IgD-negative memory B cell (primary cell): ENCODE measurements around the gene SLC26A3. TPM values are rescaled to one million over a fixed set of nuclear protein-coding genes. Genes with fewer than 3 reads are reported as not detected.
A peak's percentile ranks its signal among the peaks of the same experiment; 100 is the strongest.

Source experiments
- H3K27ac Mint-ChIP-seq, 3 donors: one replicate each; pipeline ENCODE4 v1.8.0; 2020 to 2022; ENCODE audit warnings: mild to moderate bottlenecking in 3 of 3, mixed read lengths in 3 of 3, moderate library complexity in 1 of 3
- H3K27me3 Mint-ChIP-seq: one replicate; pipeline ENCODE4 v1.8.0; 2021; ENCODE audit warnings: mixed read lengths
- H3K36me3 Mint-ChIP-seq: one replicate; pipeline ENCODE4 v1.8.0; 2020; ENCODE audit warnings: mild to moderate bottlenecking, mixed read lengths
- H3K4me1 Mint-ChIP-seq, 3 donors: one replicate each; pipeline ENCODE4 v1.8.0; 2020 to 2022; ENCODE audit warnings: mixed read lengths in 3 of 3, mild to moderate bottlenecking in 1 of 3
- H3K4me3 Mint-ChIP-seq, 4 donors: one replicate each; pipeline ENCODE4 v1.8.0; 2020 to 2022; ENCODE audit warnings: mild to moderate bottlenecking in 4 of 4, mixed read lengths in 4 of 4, moderate library complexity in 3 of 4
- H3K9me3 Mint-ChIP-seq, 3 donors: one replicate each; pipeline ENCODE4 v1.8.0; 2020 to 2021; ENCODE audit warnings: mixed read lengths in 3 of 3, mild to moderate bottlenecking in 1 of 3
- polyA plus RNA-seq: library from polyadenylated mRNA; unstranded; fragments of 300-500 nt; fragmentation: Illumina TruSeq; gene quantifications from one replicate; pipeline ENCODE4 v1.2.3, GENCODE V29; 2021

The SLC26A3 gene
- polyA plus RNA-seq, 1 donor from 2014 or later = not detected

GRCh38 chr7:107788662-107789061, 14.4 kb downstream of the SLC26A3 start:
- Mint-ChIP-seq H3K4me1 (peaks cover 0 to 2% (median 0%) of the 10 kb centered on the region in 3 donors), H3K9me3 (peaks cover 0 to 2% (median 0%) of the 10 kb centered on the region in 3 donors), H3K27ac (no peak overlapping the region), H3K27me3 (peaks cover 9% of the 10 kb centered on the region), H3K4me3 (no peak overlapping the region), H3K36me3 (no peaks in the 10 kb centered on the region)

DNA sequence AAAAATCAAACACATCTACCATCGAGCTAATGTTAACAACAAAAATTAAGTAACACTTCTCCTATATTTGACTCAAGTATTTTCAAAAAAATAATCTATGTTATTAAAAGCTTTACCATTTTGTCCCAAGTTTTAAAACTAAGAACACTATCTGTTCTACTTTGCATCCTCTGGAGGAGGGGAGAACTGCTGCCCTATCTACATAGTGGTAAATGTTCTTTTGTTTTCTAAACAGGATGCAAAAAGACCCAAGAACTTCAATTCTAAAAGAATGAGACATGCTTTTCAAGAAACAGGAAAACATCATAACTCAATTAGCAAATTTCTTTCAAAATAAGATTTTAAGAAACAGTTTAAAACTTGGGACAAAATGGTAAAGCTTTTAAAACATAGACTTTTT, 14.8 kb downstream of the SLC26A3 start:
- Mint-ChIP-seq H3K4me1 (peaks cover 0 to 2% (median 0%) of the 10 kb centered on the region in 3 donors), H3K9me3 (peaks cover 0 to 2% (median 0%) of the 10 kb centered on the region in 3 donors), H3K27ac (no peak overlapping the region), H3K36me3 (no peaks in the 10 kb centered on the region), H3K4me3 (no peak overlapping the region), H3K27me3 (peaks cover 6% of the 10 kb centered on the region)

DNA sequence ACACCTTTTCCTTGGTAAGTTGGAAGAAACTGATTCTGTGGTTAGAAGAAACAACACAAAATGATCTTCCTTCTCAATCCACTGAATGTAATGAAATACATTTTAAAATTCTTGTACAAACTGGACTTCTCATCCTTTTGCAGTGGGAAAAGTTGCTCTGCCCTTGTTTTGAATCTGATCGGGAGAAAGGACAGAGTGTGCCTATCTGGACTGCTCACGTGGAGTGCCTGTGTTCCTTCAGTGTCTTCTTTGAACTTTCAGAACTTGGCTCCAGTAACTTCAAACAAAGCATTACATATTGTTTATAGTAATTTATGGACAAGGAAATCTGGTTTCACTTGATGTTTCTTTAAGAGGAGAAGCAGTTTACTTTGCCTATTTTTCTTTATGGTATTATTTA, 17.1 kb downstream of the SLC26A3 start:
- Mint-ChIP-seq H3K27me3 (no peaks in the 10 kb centered on the region), H3K4me3 (no peak overlapping the region), H3K9me3 (peaks cover 0 to 2% (median 0%) of the 10 kb centered on the region in 3 donors), H3K4me1 (peaks cover 0 to 2% (median 0%) of the 10 kb centered on the region in 3 donors), H3K36me3 (no peaks in the 10 kb centered on the region), H3K27ac (no peak overlapping the region)

DNA sequence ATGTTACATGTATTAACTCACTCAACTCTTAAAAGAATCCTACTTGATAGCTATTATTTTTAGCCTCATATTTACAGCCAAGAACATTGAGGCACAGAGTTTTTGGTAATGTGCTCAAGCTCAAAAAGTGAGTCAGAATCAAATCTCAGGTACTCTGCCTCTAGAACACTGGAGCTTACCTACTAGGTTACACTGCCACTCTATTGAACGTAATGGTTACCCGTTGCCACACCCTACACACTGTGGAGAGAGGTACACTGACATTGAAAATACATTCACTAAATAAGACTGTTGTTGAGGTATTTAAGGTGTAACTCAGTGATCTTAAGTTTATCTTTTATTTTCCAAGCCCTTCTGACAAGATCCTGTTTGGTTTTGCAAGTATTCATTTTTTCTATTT, 17.9 kb downstream of the SLC26A3 start:
- no peak overlapping the region for H3K4me3 Mint-ChIP-seq
- H3K9me3 Mint-ChIP-seq = peaks cover 0 to 2% (median 0%) of the 10 kb centered on the region in 3 donors
- H3K27me3 Mint-ChIP-seq = no peaks in the 10 kb centered on the region
- H3K27ac Mint-ChIP-seq = no peak overlapping the region
- H3K36me3 Mint-ChIP-seq = no peaks in the 10 kb centered on the region
- peaks cover 0 to 2% (median 0%) of the 10 kb centered on the region in 3 donors for H3K4me1 Mint-ChIP-seq

GRCh38 chr7:107783648-107784047, 19.4 kb downstream of the SLC26A3 start:
- Mint-ChIP-seq H3K4me3 (no peak overlapping the region), H3K27me3 (no peaks in the 10 kb centered on the region), H3K4me1 (peaks cover 0 to 2% (median 0%) of the 10 kb centered on the region in 3 donors), H3K27ac (no peak overlapping the region), H3K9me3 (no peaks in the 10 kb centered on the region), H3K36me3 (no peaks in the 10 kb centered on the region)

- Mint-ChIP-seq H3K27me3 (no peaks in the 10 kb centered on the region), H3K4me1 (peaks cover 0 to 2% (median 0%) of the 10 kb centered on the region in 3 donors), H3K9me3 (no peaks in the 10 kb centered on the region), H3K36me3 (no peaks in the 10 kb centered on the region), H3K4me3 (no peak overlapping the region), H3K27ac (no peak overlapping the region)
These were observed 20.6 kb downstream of the SLC26A3 start for GRCh38 chr7:107782374-107782773.

GRCh38 chr7:107779647-107780099, 23.4 kb downstream of the SLC26A3 start:
- no peaks in the 10 kb centered on the region for H3K36me3 Mint-ChIP-seq
- H3K9me3 Mint-ChIP-seq = no peaks in the 10 kb centered on the region
- no peaks in the 10 kb centered on the region for H3K27me3 Mint-ChIP-seq
- H3K4me3 Mint-ChIP-seq = no peak overlapping the region
- H3K4me1 Mint-ChIP-seq = no peaks in the 10 kb centered on the region
- no peak overlapping the region for H3K27ac Mint-ChIP-seq

- Mint-ChIP-seq H3K36me3 (no peaks in the 10 kb centered on the region), H3K4me3 (no peak overlapping the region), H3K27me3 (peaks cover 5% of the 10 kb centered on the region), H3K4me1 (no peaks in the 10 kb centered on the region), H3K27ac (no peak overlapping the region), H3K9me3 (no peaks in the 10 kb centered on the region)
These were observed 24.7 kb downstream of the SLC26A3 start for GRCh38 chr7:107778283-107778682.

- Mint-ChIP-seq H3K27ac (no peak overlapping the region), H3K4me1 (no peaks in the 10 kb centered on the region), H3K9me3 (no peaks in the 10 kb centered on the region), H3K27me3 (peaks cover 5% of the 10 kb centered on the region), H3K4me3 (no peak overlapping the region), H3K36me3 (no peaks in the 10 kb centered on the region)
These were observed 25.3 kb downstream of the SLC26A3 start for GRCh38 chr7:107777702-107778101.

DNA sequence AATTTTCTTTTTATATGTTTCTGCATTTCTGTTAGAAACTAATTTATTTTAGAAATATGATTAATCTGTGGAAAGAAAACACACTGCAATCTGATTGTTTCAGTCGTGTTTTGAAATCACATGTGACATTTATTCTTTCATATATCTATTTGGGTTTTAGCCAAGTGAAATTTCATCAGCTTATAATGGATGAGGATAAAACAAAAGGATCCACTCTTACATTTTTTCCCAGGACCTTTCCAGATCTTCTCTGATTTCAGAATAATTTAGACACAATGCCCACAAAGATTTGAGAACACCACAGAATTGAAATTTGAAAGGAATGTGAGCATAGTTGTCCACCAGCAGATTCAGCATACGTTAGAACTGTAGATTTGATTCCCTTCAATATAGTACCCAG, 30.0 kb downstream of the SLC26A3 start:
- H3K36me3 Mint-ChIP-seq = no peaks in the 10 kb centered on the region
- H3K4me3 Mint-ChIP-seq = no peak overlapping the region
- H3K27ac Mint-ChIP-seq = no peak overlapping the region
- H3K9me3 Mint-ChIP-seq = no peaks in the 10 kb centered on the region
- H3K4me1 Mint-ChIP-seq = no peaks in the 10 kb centered on the region
- H3K27me3 Mint-ChIP-seq = peaks cover 5% of the 10 kb centered on the region

- Mint-ChIP-seq H3K27me3 (no peaks in the 10 kb centered on the region), H3K4me3 (no peak overlapping the region), H3K36me3 (peaks cover 2% of the 10 kb centered on the region), H3K9me3 (no peaks in the 10 kb centered on the region), H3K27ac (no peak overlapping the region), H3K4me1 (peaks cover 0 to 3% (median 2%) of the 10 kb centered on the region in 3 donors)
These were observed 34.8 kb downstream of the SLC26A3 start for GRCh38 chr7:107768263-107768662.

GRCh38 chr7:107767391-107767790, 35.6 kb downstream of the SLC26A3 start:
- peaks cover 2% of the 10 kb centered on the region for H3K36me3 Mint-ChIP-seq
- H3K27ac Mint-ChIP-seq = no peak overlapping the region
- H3K9me3 Mint-ChIP-seq = no peaks in the 10 kb centered on the region
- no peaks in the 10 kb centered on the region for H3K27me3 Mint-ChIP-seq
- H3K4me3 Mint-ChIP-seq = no peak overlapping the region
- peaks cover 0 to 3% (median 2%) of the 10 kb centered on the region in 3 donors for H3K4me1 Mint-ChIP-seq

GRCh38 chr7:107758667-107759066, 44.4 kb downstream of the SLC26A3 start:
- no peaks in the 10 kb centered on the region for H3K27me3 Mint-ChIP-seq
- no peaks in the 10 kb centered on the region for H3K4me1 Mint-ChIP-seq
- H3K27ac Mint-ChIP-seq = peak overlapping the region in 1 of 3 donors; percentile 65
- H3K9me3 Mint-ChIP-seq = no peaks in the 10 kb centered on the region
- no peaks in the 10 kb centered on the region for H3K36me3 Mint-ChIP-seq
- H3K4me3 Mint-ChIP-seq = peak overlapping the region in 1 of 4 donors; percentile 21

- Mint-ChIP-seq H3K4me3 (no peak overlapping the region), H3K36me3 (peaks cover 6% of the 10 kb centered on the region), H3K9me3 (no peaks in the 10 kb centered on the region), H3K27me3 (no peaks in the 10 kb centered on the region), H3K4me1 (peaks cover 0 to 5% (median 1%) of the 10 kb centered on the region in 3 donors), H3K27ac (no peak overlapping the region)
These were observed 48.4 kb downstream of the SLC26A3 start for GRCh38 chr7:107754642-107755041.

GRCh38 chr7:107751113-107751512, 51.9 kb downstream of the SLC26A3 start:
- peaks cover 6% of the 10 kb centered on the region for H3K36me3 Mint-ChIP-seq
- H3K27ac Mint-ChIP-seq = no peak overlapping the region
- peaks cover 12 to 23% (median 20%) of the 10 kb centered on the region in 3 donors for H3K4me1 Mint-ChIP-seq
- H3K9me3 Mint-ChIP-seq = no peaks in the 10 kb centered on the region
- no peak overlapping the region for H3K4me3 Mint-ChIP-seq
- H3K27me3 Mint-ChIP-seq = no peaks in the 10 kb centered on the region

GRCh38 chr7:107746006-107746405, 57.0 kb downstream of the SLC26A3 start:
- H3K27ac Mint-ChIP-seq = peak overlapping the region; percentile 48 to 97 (median 96)
- H3K9me3 Mint-ChIP-seq = no peaks in the 10 kb centered on the region
- peaks cover 42 to 47% (median 46%) of the 10 kb centered on the region in 3 donors for H3K4me1 Mint-ChIP-seq
- no peaks in the 10 kb centered on the region for H3K36me3 Mint-ChIP-seq
- H3K4me3 Mint-ChIP-seq = peak overlapping the region in 2 of 4 donors; percentile 97 to 99
- H3K27me3 Mint-ChIP-seq = no peaks in the 10 kb centered on the region
